Stimulated activated CD4-positive, alpha-beta T cell treated with anti-CD3 and anti-CD28 coated beads, Interleukin-4, amount 100 ng/mL, for 48 hours (primary cell): ENCODE data around the gene GMPR.
"Not testable (repeated sequence)": the region's sequence is repeated elsewhere in the genome, so short reads cannot be mapped to it uniquely, and the experiment has no call there.

Source experiments
- DNase-seq, 2 donors: peaks; one replicate each; pipeline ENCODE4 v3.0.0-alpha.2; 2020; ENCODE audit warnings: low read depth in 2 of 2

GMPR gene

DNA sequence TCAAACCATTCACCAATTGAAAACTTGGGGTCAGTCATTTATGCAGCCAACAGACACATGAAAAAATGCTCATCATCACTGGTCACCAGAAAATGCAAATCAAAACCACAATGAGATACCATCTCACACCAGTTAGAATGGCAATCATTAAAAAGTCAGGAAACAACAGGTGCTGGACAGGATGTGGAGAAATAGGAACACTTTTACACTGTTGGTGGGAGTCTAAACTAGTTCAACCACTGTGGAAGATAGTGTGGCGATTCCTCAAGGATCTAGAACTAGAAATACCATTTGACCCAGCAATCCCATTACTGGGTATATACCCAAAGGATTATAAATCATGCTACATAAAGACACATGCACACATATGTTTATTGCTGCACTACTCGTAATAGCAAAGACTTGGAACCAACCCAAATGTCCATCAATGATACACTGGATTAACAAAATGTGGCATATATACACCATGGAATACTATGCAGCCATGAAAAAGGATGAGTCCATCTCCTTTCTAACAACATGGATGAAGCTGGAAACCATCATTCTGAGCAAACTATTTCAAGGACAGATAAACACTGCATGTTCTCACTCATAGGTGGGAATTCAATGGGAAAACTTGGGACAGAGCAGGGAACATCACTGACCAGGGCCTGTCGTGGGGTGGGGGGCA, 13.2 kb upstream of the GMPR start:
- DNase-seq, result not testable (repeated sequence)

DNA sequence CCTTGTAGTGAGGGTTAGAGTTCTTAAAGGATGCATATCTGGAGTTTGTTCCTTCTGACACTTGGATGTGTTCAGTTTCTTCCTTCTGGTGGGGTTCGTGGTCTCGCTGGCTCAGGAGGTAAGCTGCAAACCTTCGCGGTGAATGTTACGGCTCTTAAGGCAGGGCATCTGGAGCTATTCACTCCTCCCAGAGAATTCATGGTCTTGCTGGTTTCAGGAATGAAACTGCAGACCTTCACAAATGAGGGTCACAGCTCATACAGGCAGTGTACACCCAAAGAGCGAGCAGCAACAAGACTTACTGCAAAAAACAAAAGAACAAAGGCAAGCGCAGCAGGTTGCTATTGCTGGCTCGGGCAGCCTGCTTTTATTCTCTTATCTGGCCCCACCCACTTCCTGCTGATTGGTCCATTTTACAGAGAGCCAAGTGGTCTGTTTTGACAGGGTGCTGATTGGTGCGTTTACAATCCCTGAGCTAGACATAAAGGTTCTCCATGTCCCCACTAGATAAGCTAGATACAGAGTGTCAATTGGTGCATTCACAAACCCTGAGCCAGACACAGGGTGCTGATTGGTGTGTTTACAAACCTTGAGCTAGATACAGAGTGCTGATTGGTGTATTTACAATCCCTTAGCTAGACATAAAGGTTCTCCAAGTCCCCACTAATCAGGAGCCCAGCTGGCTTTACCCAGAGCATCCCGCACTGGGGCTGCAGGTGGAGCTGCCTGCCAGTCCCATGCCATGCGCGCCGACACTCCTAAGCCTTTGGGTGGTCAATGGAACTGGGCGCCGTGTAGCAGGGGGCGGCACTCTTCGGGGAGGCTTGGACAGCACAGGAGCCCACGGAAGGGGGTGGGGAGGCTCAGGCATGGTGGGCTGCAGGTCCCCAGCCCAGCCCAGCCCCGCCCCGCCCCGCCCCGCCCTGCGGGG, 12.0 kb upstream of the GMPR start:
- DNase-seq, result not testable (repeated sequence)

DNA sequence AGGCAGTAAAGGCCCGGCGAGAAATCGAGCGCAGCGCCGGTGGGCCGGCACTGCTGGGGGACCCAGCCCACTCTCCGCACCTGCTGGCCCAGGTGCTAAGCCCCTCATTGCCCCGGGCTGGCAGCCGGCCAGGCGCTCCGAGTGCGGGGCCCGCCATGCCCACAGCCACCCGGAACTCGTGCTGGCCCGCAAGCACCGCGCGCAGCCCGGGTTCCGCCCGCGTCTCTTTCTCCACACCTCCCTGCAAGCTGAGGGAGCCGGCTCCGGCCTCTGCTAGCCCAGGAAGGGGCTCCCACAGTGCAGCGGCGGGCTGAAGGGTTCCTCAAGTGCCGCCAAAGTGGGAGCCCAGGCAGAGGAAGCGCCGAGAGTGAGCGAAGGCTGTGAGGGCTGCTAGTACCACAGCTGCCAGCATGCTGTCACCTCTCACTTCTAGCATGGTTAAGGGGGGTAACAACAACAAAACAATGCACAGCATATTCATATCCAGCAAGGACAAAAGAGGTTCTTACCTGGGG, 11.3 kb upstream of the GMPR start:
- no peak for DNase-seq

DNA sequence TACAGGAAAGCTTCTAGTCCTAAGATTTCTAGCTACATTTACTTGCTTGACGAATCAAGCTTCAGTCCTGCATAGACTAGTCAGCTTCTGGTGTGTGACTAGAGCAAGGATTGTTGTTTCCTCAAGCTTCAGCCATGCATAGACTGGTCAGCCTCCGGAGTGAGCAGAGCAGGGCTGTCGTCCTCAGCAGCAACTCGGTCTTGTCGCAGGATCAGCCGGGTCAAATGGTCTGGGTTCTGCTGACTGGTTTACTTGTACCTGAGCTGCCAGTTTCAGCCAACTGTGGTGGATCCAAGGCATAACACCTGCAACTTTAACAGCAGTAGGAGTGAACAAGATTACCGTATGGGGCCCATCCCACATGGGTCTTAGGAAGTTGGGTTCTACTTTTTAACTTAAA, 10.8 kb upstream of the GMPR start:
- DNase-seq, result no peak

DNA sequence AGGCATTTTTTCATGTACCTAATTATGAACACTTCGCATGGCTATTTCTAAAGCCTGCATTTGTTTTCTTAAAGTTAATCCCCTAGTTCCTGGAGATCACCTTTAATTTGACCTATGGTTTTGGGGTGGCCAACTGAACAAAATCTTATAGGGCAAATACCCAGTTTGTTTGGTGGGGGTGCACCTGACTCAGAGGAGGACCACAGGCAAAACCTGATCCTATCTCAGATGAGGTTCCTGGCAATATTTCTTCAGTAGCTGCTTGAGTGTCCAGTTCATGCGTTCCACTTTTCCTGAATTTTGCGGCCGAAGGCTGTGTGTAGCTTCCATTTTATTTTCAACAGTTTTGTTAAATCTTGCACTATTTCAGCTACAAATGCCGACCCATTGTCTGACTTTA, 10.3 kb upstream of the GMPR start:
- DNase-seq, result no peak

DNA sequence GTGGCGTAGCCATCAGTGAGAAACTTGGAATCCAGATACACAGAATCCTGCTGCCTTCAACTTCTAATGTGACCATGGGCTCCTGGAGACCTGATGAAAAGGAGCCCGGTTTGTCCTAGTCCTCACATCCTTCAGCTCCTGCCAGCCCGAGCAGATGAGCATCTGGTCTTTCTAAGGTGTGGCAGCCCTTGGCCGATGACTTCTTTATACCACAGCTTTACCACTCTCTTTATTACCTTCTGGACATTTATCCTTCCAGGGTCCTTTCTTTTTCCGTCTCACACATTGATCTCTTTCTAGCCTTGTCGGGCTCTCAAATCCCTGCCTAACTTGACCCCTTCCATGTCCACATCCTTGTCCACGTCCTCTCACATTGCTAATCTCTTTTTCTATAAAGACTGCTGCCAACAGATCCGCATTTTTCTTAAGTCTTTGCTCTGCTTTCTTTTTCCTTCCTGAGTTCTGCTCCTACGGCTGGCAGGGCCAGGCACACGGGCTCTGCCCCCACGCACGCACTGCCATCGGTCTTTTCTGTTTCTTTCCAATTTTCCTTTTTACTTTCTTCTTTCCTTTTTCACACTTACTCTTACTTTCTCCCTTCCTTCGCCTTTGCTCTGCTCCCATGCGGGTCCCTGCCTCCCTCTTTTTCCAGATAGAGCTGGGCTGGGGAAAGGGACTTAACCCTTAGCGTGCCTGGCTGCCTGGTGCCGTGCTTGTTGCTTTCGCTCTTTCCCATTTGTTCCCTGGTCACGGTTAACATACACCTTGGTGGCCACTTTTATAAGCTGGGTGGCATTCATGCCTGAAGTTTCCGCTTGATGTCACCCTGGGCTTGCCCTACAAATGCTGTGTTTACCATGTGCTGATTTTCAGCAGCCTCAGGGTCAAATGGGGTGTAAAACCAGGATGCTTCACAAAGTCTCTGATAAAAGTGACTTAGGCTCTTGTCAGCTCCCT, 9.4 kb upstream of the GMPR start:
- DNase-seq, result no peak

DNA sequence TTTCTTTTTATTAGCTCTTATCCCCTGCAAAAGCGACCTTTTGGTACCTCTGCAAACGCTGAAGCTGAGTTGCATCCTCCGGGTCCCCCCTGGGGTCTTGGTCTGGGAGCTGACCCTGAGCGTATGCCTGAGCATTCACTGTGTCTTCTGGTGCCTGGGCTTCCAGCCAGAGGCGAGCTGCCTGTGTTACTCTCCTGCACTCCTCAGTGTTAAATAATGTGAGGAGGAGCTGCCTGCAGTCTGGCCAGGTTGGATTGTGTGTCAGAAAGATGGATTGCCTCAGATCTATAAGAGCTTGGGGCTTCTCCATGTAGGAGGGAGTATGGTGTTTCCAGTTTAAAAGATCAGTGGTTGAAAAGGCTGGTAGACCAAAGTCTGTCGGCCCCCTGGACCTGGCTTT, 8.7 kb upstream of the GMPR start:
- DNase-seq, result no peak

DNA sequence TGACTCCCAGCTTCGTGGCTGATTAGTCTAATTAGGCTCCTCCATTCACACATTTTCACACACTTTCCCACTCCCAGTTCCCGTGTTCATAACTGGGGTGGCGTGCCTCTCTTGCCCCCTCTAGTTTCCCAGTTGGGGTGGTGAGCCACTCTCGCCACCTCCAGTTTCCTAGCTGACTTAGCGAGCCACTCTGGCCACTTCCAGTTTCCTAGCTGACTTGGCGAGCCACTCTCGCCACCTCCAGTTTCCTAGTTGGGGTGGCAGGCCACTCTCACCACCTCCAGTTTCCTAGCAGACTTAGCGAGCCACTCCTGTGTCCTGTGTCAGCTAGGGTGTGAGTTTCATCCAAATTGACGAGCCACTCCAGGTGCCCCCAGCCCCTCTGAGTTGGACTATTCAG, 7.4 kb upstream of the GMPR start:
- DNase-seq, result no peak

DNA sequence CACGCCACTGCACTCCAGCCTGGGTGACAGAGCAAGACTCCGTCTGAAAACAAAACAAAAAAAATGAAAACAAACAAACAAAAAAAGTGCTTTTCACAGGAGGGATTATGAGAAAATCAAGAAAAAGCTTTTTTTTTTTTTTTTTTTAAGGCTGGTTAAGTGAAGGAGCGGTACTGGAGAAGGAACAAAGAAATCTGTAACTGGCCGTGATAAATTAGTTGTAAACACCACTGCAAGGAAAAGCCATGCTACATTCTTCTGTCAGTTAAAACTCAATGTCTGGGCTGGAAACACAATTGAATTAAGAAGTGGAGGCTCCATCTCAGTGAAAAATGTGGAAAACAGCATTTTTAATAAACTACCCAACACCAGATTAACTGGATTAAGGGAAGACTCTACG, 6.3 kb upstream of the GMPR start:
- DNase-seq, result no peak

DNA sequence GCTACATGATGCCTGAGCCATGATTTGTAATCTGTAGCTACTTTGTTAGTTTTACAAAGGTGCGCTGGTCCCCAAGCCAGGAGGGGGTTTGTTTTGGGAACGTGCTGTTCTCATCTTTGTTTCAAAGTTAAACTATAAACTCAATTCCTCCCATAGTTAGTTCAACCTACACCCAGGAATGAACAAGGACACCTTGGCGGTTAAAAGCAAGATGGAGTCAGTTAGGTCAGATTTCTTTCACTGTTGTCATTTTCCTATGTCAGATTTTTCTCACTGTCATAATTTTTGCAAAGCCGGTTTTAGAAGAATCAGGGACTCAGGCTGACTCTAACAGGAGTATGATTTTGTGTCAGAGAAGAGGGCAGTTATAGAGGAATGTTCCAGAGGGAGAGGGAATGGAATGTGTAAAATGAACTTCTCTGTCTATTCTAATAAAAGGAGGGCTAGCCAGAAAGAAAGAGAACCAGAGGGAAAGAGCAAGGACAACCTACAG, 2.3 kb upstream of the GMPR start:
- no peak for DNase-seq

DNA sequence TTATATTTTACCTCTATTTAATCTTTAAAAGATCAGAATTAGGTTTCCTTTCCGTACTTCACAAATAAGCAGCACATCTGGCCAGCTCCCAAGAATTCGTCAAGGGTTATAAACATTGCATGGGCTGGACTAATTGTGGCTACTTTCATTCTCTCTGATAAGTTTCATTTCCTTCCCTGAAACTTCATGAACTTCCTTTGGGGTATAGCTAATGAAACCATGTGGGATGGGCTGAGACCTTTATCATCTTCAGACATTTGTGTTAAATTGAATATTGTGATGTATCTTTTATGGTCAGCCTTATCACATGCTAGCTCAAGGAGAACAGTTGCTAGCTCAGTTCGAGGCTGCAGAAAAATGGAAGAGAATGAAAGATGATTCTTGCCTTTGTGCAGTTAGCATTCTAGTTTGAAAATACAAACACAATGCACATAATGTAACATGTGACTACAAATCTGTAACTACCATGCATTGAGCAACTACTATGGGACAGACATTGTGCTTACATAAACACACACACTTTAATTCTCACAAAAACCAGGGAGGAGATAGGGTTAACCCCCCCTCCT, 1.7 kb upstream of the GMPR start:
- DNase-seq, result no peak

DNA sequence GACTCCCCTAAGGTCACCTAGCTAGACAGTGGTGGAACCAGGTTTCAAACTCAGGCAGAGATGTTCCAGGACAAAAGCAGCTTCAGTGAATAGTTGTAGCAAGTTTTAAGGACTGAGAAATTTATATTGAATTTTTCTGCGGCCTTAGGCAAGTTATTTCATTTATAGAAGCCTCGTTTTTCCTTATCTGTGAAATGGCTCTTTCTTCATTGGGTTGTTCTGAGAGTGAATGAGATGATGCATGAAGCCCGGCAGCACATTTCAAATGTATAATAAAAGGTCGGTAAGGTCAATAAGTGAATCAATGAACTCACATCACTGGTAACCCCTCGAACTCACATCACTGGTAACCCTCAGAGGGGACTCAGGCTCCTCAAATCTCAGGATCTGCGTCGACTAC, 1.1 kb upstream of the GMPR start:
- no peak for DNase-seq

DNA sequence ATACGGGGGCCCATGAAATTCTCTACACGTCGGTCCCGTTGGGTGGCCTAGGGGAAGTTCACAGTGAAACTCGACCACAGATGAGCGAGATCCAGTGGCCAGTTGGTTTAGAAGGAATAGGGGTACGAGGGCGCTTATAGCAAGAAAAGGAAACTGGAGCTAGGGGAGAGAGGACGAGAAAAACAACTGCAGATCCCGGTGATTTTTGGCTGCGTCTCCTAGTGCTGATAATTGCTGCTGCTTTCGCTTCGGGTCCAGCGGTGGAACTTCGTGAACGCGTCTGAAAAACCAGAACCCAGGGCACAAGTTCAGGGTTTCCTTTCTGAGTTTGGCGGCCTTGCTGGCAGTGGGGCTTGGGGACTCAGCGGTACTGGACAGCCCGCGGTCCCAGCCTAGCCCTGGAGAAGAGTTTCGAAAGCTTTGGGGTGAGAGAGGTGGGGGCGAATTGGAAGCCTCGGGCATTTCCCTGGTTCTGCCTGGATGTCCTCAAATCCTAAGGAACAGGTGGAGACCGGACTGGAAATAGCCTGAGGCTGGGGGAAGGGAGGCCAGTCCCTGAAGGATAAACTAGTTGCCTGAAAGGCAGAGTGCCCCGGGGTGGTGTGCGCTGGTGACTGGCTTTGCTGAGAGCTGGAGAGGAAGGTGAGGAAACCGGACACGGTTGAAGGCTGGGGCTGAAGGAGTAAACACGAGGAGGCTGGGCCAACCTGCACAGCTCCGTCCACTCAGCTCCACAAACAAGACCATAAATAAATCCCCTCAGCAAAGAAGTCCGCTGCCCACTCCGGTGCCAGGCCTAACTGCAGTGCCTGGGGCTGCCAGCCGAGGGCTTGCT, 793 bp downstream of the GMPR start:
- DNase-seq, result peak in 1 of 2 donors; percentile 10

DNA sequence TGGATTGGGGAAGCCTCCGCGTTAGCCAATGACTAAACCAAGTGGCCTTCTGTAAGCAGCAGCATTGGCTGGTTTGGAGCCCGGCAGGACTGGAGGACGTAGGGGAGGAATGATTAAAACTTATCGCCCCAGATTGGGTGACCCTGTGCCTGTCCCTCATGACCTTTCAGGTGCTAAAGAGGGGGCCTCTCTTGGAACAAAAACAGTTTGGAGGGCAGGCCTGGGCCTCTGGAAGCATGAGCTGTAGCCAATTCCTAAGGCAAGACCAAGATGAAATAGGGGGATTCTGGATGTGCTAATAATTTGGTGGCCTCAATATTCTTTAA, 1.4 kb downstream of the GMPR start:
- DNase-seq, result no peak

DNA sequence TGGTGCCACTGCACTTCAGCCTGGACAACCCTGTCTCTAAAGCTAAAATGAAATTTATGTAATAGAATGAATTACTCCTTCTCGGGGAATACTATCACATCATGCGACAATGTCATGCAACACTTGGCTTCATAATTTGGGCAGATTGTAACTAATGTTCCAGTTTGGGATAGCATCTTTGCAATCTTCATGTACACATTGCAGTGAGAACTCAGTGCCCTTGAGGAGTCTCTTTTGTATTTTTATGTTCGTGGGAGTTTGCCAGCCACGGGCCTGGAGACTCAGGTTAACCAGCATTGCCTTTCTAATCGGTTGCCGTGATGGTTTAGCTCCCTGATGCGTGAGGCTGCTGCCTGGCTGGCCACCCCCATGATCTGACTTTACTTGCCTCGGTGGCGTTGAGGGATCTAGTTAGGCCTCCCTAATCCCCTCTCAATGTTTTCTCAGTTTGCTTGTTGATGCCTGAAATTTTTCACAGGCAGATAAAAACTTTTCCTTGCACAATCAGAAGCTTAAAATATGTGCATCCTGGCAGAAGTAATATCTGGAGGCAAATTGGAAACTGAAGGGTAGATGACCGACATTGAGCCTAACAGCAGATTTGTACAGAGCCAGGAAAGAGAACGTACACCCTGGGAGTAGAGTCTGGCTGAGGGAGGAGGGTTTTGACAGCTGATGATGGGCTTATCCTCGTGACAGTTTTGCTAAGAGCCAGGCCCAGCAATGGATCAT, 2.4 kb downstream of the GMPR start:
- DNase-seq, result no peak

DNA sequence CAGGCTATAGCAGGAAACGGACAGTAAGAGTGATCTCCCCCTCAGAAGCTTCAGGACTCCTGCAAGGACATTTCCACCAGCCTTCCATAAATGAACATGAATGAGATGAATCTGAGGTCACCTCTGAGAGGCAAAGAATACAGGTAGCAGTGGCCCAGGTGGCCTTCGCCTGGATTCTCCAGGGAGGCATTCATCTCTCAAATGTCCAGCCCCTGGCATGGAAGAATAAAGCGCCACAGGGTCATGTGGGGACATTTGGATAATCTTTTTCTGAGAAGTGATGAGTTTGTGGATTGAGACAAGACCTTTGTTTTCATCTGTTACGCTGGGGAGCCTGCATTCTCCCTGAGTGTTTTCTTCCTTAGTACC, 2.9 kb downstream of the GMPR start:
- no peak for DNase-seq

DNA sequence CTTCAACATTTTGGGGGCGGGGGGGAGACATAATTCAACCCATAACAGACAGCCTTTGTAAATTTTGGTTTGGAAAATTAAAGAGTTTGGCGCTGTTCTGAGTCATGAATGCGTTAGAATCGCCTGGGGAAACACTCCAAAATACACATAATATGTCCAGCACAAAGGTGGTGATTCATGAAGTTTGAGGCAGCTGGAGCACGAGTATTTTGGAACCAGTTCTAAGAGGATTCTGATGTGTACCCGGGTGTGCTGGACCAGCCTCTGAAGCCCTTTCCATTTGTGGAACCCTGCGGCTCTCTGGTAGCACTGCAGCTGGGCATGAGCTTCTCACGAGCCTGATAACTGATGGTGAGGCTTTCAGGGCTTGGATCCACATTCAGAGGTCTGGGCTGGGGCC, 4.7 kb downstream of the GMPR start:
- DNase-seq, result no peak

DNA sequence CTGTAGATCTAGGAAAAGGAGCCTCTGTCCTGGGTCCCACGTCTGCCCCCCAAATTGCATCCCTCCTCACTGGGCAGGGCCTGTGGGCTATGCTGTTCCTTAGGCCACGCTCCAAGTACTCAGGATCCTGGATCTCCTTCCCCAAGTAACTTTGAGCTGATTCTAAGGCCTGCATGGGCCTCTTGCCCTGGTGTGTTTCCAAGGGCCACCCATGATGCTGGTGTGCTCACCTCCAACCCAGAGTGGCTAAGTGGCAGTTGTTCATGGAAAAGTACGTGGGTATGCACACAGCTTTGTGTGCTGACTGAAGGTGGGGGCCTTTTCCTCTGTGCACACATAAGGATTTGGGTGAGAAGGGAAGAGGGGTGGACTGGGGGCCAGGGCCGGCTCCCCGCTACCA, 5.3 kb downstream of the GMPR start:
- no peak for DNase-seq

DNA sequence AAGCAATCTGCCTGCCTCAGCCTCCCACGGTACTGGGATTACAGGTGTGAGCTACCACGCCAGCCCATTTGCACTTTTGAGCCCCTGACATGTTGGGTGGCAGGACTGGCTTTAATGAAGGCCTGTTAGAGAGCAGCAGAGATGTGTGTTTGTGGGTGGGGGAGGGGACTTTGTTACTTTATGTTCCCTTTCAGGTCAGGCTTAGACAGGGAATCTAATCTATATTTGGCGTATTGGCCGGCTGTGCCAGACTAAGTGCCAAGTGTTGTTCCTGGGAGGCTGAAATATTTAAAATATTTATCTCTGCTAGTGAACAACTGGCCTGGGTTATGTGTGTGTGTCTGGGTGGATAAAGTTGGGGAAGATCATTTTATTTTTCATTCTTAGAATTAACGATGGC, 6.1 kb downstream of the GMPR start:
- DNase-seq, result no peak

DNA sequence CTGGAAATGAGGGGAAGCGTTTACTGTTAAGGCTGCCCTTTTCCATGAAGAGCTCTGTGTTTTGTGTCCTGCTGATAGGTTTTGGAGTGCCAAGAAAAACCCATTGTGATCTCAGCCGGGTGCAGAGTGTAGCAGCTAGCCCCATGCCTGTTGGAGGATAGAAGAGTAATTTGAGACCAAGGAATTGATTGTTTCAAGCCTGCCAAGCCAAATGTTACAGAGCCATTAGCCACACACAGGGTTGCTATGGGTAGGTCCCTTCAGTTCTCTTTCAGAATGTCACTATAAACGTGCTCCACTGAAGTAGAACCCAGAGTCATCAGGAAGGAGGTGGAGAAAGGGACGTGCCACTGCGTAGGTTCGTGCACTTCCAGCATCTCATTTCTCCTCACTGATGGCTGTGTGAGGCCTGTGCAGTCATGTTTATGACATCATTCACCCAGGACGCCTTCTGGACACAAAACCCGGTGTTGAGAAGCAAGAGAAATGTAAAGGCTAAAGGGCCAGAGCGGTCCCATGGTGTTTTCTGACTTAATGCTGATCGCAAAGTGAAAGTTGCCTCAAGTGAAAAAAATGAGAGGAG, 6.6 kb downstream of the GMPR start:
- DNase-seq, result no peak
